HepG2 (cell line): ENCODE results near the gene PRTN3. TPM values are rescaled to one million over a fixed set of nuclear protein-coding genes. Genes with fewer than 3 reads are reported as not detected.

Source experiments
- AHDC1 ChIP-seq: sonication (generic); formaldehyde crosslinking; IDR thresholded peaks from 2 replicates; pipeline ENCODE4 v1.5.1; 2020; ENCODE audit warnings: mild to moderate bottlenecking, missing genetic modification reagents, borderline replicate concordance
- CREM ChIP-seq, 2 experiments: sonication (generic) in 1 of 2; formaldehyde crosslinking in 1 of 2; IDR thresholded peaks; 2 replicates each; pipeline versions ENCODE4 v1.4.0 to v1.6.1; 2016 to 2020; ENCODE audit warnings: antibody characterized with exemption in 1 of 2, mild to moderate bottlenecking in 1 of 2, missing genetic modification reagents in 1 of 2
- GRHL1 ChIP-seq: sonication (generic); formaldehyde crosslinking; conservative IDR thresholded peaks from 2 replicates; pipeline ENCODE4 v1.8.0; 2022; ENCODE audit warnings: missing genetic modification reagents
- PRMT3 ChIP-seq: sonication (generic); formaldehyde crosslinking; IDR thresholded peaks from 2 replicates; pipeline ENCODE4 v1.8.1; 2022; ENCODE audit warnings: low read depth, mild to moderate bottlenecking, moderate library complexity, missing genetic modification reagents, borderline replicate concordance
- RERE ChIP-seq: IDR thresholded peaks from 2 replicates; pipeline ENCODE4 v1.6.1; 2016; ENCODE audit warnings: low read depth, missing genetic modification reagents, missing compliant biosample characterization
- ZBTB7B ChIP-seq: sonication (generic); formaldehyde crosslinking; IDR thresholded peaks from 2 replicates; pipeline ENCODE4 v1.4.0; 2020; ENCODE audit warnings: missing genetic modification reagents
- ZNF563 ChIP-seq: sonication (generic); formaldehyde crosslinking; IDR thresholded peaks from 2 replicates; pipeline ENCODE4 v1.8.0; 2022; ENCODE audit warnings: mild to moderate bottlenecking, moderate library complexity, missing genetic modification reagents
- ZNF749 ChIP-seq: sonication (generic); formaldehyde crosslinking; IDR thresholded peaks from 2 replicates; pipeline ENCODE4 v1.8.0; 2022; ENCODE audit warnings: mild to moderate bottlenecking, missing genetic modification reagents, moderate library complexity, borderline replicate concordance
- polyA plus RNA-seq, 8 experiments: library from polyadenylated mRNA; depleted of rRNA in 3 of 8; stranded (reverse) in 7 of 8; unstranded in 1 of 8; fragments of >200 nt; fragmentation: Illumina TruSeq in 4 of 8; extraction: Trizol in 4 of 8; gene quantifications; 2 replicates each; pipeline versions ENCODE4 v1.2.1 to v1.2.3, GENCODE V29; 2011 to 2016; ENCODE audit warnings: low read depth in 4 of 8, missing spikeins in 1 of 8, mixed read lengths in 1 of 8; ENCODE audit not compliant: insufficient read depth in 1 of 8
- total RNA-seq, 5 experiments: library from RNA; depleted of rRNA; stranded (reverse); fragments of >200 nt; fragmentation: Illumina TruSeq; extraction: Trizol; gene quantifications; 2 replicates each; pipeline ENCODE4 v1.2.3, GENCODE V29; 2016; ENCODE audit warnings: low read depth in 1 of 5
- TF ChIP-seq, protein P1 (sequence below): sonication (generic); formaldehyde crosslinking; IDR thresholded peaks from 2 replicates; pipeline ENCODE4 v1.5.0; 2020; ENCODE audit warnings: mild to moderate bottlenecking, low read depth, missing genetic modification reagents, borderline replicate concordance

Gene PRTN3
- total and polyA plus RNA-seq, 2 of the 13 experiments (the other 11 are each of a cell fraction or from before 2014, with no cell fraction given), result not detected

DNA sequence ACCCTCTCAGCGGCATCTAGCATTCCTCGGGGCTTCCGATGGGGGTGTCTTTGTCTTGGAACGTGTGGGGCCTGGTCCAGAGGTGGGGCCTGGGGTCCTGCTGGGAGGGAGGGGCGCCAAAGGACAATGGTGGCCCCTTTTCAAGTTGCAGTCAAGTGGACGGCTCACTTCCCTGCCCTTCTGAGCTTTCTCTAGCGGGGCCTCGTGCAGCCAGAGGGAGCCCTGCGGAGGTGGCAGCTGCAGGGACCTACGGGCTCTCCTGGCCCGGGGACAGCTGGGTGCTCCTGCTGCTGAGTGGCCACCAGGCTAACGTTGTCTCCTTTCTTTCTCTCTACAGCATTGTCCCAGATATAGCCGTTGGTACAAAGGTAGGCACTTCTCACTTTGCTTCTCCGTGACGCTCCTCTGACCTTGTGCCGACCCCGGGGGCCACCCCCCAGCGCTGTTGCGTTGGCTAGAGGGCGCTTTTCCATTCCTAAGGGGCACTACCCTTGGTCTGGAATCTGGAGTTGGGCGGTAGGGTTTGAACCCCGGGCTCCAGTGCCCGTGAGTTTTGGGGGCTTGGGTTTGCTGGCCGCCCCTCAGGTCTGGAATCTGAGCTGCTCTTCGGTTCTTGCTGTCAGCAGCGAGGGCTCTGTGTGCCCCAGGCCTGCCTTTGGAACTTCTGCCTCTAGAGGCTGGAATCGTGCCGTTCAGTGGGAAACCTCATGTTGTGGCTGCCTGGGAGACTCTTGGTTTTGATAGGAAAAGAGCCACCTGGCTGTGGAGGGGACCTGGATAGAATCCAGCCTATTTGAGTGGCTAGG, 41.5 kb upstream of the PRTN3 start (continued):
- no peak for TF ChIP-seq PRMT3 (CRISPR knock-in tag)
- TF ChIP-seq, protein P1, sequence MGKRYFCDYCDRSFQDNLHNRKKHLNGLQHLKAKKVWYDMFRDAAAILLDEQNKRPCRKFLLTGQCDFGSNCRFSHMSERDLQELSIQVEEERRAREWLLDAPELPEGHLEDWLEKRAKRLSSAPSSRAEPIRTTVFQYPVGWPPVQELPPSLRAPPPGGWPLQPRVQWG, result no peak
- TF ChIP-seq AHDC1, result no peak
- TF ChIP-seq RERE (CRISPR knock-in tag), result no peak
- no peak for TF ChIP-seq ZNF563 (CRISPR knock-in tag)
- TF ChIP-seq GRHL1 (CRISPR knock-in tag), result no peak
- TF ChIP-seq ZNF749 (CRISPR knock-in tag), result no peak
- TF ChIP-seq CREM (IDR thresholded peaks at IDR 0.05), result peak; percentile 31; the same call in 1 of the 2 replicates
- no peak for TF ChIP-seq CREM (CRISPR knock-in tag; IDR thresholded peaks at IDR 0.05)
- TF ChIP-seq ZBTB7B, result 0 out of 2 replicates have a peak, but pooled peaks have one; percentile 55
